Gastroesophageal sphincter (tissue), 4 donors: Measurements from ENCODE around the gene NFATC3. TPM values are rescaled to one million over a fixed set of nuclear protein-coding genes. Genes with fewer than 3 reads are reported as not detected.
A peak's percentile ranks its signal among the peaks of the same experiment; 100 is the strongest.

Source experiments
- ATAC-seq: fragments of 150-250 bp; one replicate; pipeline ENCODE4 v1.9.1; 2016; ENCODE audit warnings: mild to moderate bottlenecking, moderate library complexity
- H3K27ac ChIP-seq, 4 donors: fragments of 200-600 bp; sonication (generic) in 3 of 4; 1 replicate in 3 of 4; 2 replicates in 1 of 4; pipeline ENCODE4 v1.5.1; 2016 to 2019
- H3K27me3 ChIP-seq: fragments of 200-600 bp; sonication (generic); one replicate; pipeline ENCODE4 v1.5.1; 2019
- H3K36me3 ChIP-seq, 2 donors: fragments of 200-600 bp; sonication (generic); one replicate each; pipeline ENCODE4 v1.5.1; 2019; ENCODE audit warnings: control low read depth in 1 of 2
- H3K4me1 ChIP-seq, 3 donors: fragments of 200-600 bp; sonication (generic); 1 replicate in 2 of 3; 2 replicates in 1 of 3; pipeline ENCODE4 v1.5.1; 2016 to 2019; ENCODE audit warnings: control low read depth in 2 of 3
- H3K4me3 ChIP-seq, 2 donors: fragments of 200-600 bp; sonication (generic); one replicate each; pipeline ENCODE4 v1.5.1; 2019; ENCODE audit warnings: mild to moderate bottlenecking in 1 of 2, moderate library complexity in 1 of 2
- H3K9me3 ChIP-seq, 3 donors: fragments of 200-600 bp; sonication (generic); one replicate each; pipeline ENCODE4 v1.5.1; 2017 to 2019; ENCODE audit warnings: control low read depth in 2 of 3
- CTCF ChIP-seq, 4 experiments: fragments of 200-600 bp in 2 of 4; fragments of 450-650 bp in 2 of 4; sonication (generic) in 1 of 4; IDR thresholded peaks; one replicate each; pipeline ENCODE4 v1.5.1; 2017 to 2019; ENCODE audit warnings: antibody characterized with exemption in 4 of 4, mild to moderate bottlenecking in 2 of 4, moderate library complexity in 2 of 4
- EP300 ChIP-seq: sonication (generic); formaldehyde crosslinking; IDR thresholded peaks from one replicate; pipeline ENCODE4 v1.6.1; 2017; ENCODE audit warnings: antibody characterized with exemption, mild to moderate bottlenecking
- POLR2A ChIP-seq, 2 donors: fragments of 450-650 bp; IDR thresholded peaks; one replicate each; pipeline ENCODE4 v1.6.1; 2017; ENCODE audit warnings: antibody characterized with exemption in 2 of 2, mild to moderate bottlenecking in 2 of 2, moderate library complexity in 1 of 2
- POLR2AphosphoS5 ChIP-seq: sonication (generic); formaldehyde crosslinking; IDR thresholded peaks from one replicate; pipeline ENCODE4 v1.6.1; 2017; ENCODE audit warnings: antibody characterized with exemption
- WGBS, 2 donors: methylation state at CpG; one replicate each; pipeline ENCODE4 v1.1.5; 2018; ENCODE audit warnings: low coverage in 1 of 2; 5-methylcytosine and 5-hydroxymethylcytosine counted together
- total RNA-seq, 4 donors: library from RNA; depleted of rRNA; stranded (reverse); fragments of >200 nt; gene quantifications; one replicate each; pipeline ENCODE4 v1.1.0, GENCODE V29; 2016

The NFATC3 gene
- total RNA-seq, 4 donors from 2014 or later: 42.4 to 50.6 (median 49.3) TPM

- no peak overlapping the region for H3K27ac ChIP-seq
- WGBS, 2 donors: 53% methylated on average over 2 of the region's 2 CpGs; no CpG with 5 or more reads in 1 of the 2 donors
- no peak for TF ChIP-seq POLR2A (IDR thresholded peaks at IDR 0.05)
- TF ChIP-seq CTCF (IDR thresholded peaks at IDR 0.05): no peak
- no peak for TF ChIP-seq POLR2AphosphoS5
- TF ChIP-seq EP300: no peak
These were observed 142.8 kb downstream of the NFATC3 start for GRCh38 chr16:68227850-68228553.

GRCh38 chr16:68228652-68229051 lies 143.5 kb downstream of the NFATC3 start:
- 60 to 68% methylated on average over 1 to 3 of the region's 3 CpGs for WGBS, 2 donors
- peak overlapping the region in 1 of 4 donors; percentile 36 for H3K27ac ChIP-seq
- peaks cover 0 to 23% (median 5%) of the 10 kb centered on the region in 3 donors for H3K4me1 ChIP-seq
- no peaks in the 10 kb centered on the region for H3K9me3 ChIP-seq
- H3K36me3 ChIP-seq: peaks cover 0 to 48% of the 10 kb centered on the region in 2 donors
- H3K4me3 ChIP-seq: no peak overlapping the region
- ATAC-seq: no peak
- H3K27me3 ChIP-seq: no peaks in the 10 kb centered on the region
- TF ChIP-seq POLR2AphosphoS5: no peak
- no peak for TF ChIP-seq CTCF (IDR thresholded peaks at IDR 0.05)
- TF ChIP-seq POLR2A (IDR thresholded peaks at IDR 0.05): no peak

More at GRCh38 chr16:68227850-68228553, 142.8 kb downstream of the NFATC3 start:
- ATAC-seq: no peak
- Histone ChIP-seq H3K4me3 (no peak overlapping the region), H3K36me3 (peaks cover 0 to 48% of the 10 kb centered on the region in 2 donors), H3K4me1 (peaks cover 0 to 29% (median 5%) of the 10 kb centered on the region in 3 donors), H3K9me3 (no peaks in the 10 kb centered on the region), H3K27me3 (no peaks in the 10 kb centered on the region)

GRCh38 chr16:68229431-68230175 lies 144.4 kb downstream of the NFATC3 start:
- no peak for TF ChIP-seq EP300
- TF ChIP-seq CTCF (IDR thresholded peaks at IDR 0.05): peak in 3 of 4 experiments; percentile 84 to 90 (median 87)
- no peak for TF ChIP-seq POLR2AphosphoS5
- TF ChIP-seq POLR2A (IDR thresholded peaks at IDR 0.05): no peak
- H3K27me3 ChIP-seq: no peaks in the 10 kb centered on the region
- 0 to 13% methylated on average over 1 of the region's 4 CpGs for WGBS, 2 donors
- no peak overlapping the region for H3K27ac ChIP-seq
- peak; percentile 56 for ATAC-seq
- peaks cover 0 to 23% (median 5%) of the 10 kb centered on the region in 3 donors for H3K4me1 ChIP-seq
- no peak overlapping the region for H3K4me3 ChIP-seq
- peaks cover 0 to 48% of the 10 kb centered on the region in 2 donors for H3K36me3 ChIP-seq
- no peaks in the 10 kb centered on the region for H3K9me3 ChIP-seq

GRCh38 chr16:68230176-68230571 lies 145.0 kb downstream of the NFATC3 start:
- ATAC-seq: no peak
- 100% methylated on average over 2 of the region's 9 CpGs; no CpG with 5 or more reads in 1 of the 2 donors for WGBS, 2 donors
- Histone ChIP-seq H3K27me3 (no peaks in the 10 kb centered on the region), H3K4me3 (no peak overlapping the region), H3K36me3 (peaks cover 0 to 48% of the 10 kb centered on the region in 2 donors), H3K27ac (no peak overlapping the region), H3K4me1 (peaks cover 0 to 26% (median 5%) of the 10 kb centered on the region in 3 donors), H3K9me3 (no peaks in the 10 kb centered on the region)
- TF ChIP-seq POLR2AphosphoS5: no peak
- TF ChIP-seq EP300: no peak
- no peak for TF ChIP-seq CTCF (IDR thresholded peaks at IDR 0.05)
- no peak for TF ChIP-seq POLR2A (IDR thresholded peaks at IDR 0.05)
